ENCODE measurements around the gene ST3GAL6. TPM values are rescaled to one million over a fixed set of nuclear protein-coding genes. Genes with fewer than 3 reads are reported as not detected.

The ST3GAL6 gene
- total and polyA plus RNA-seq, 2 of the 8 experiments (the other 6 are each of a cell fraction or from before 2014, with no cell fraction given), result 3.3 to 6.1 TPM

DNA sequence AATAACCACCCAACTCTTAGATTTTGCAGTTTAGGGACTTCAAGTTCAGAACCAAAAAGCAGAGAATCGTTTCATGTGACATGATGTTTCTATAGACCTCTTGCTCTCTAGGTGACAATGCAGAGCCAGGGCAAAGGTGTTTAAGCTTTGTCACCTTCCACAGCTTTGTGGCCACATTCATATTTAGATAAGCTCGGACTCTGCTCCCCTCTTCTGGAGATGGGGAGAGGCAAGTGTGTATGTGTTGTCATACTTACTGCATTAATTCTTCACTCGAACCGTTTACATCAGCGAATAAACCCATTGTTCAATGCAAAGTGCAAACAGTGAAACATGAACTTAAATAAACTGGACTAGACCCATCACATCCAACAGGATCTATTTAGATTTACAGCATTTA lies 33.2 kb downstream of the ST3GAL6 start:
- H2BK12ac ChIP-seq (ENCODE audit: low read depth, low read length), result no peak overlapping the region
- no peak overlapping the region for H4K91ac ChIP-seq (replicated peaks; ENCODE audit: insufficient read length, low read length)
- no peak overlapping the region for H4K5ac ChIP-seq (ENCODE audit: insufficient read length, low read depth, low read length)
- H3K79me1 ChIP-seq (ENCODE audit: low read depth, low read length), result no peaks in the 10 kb centered on the region
- H3K23ac ChIP-seq (ENCODE audit: insufficient read length), result no peak overlapping the region
- WGBS, 2 experiments (ENCODE audit: extremely low coverage in 1 of 2, insufficient coverage in 1 of 2, insufficient read length in 1 of 2, insufficient replicate concordance in 2 of 2, low coverage in 1 of 2, low lambda C conversion rate in 2 of 2, missing lambda C conversion rate in 1 of 2), result 84% methylated on average over 5 of the region's 5 CpGs; no CpG with 5 or more reads in 1 of the 2 experiments
- no peaks in the 10 kb centered on the region for H3K27me3 ChIP-seq (replicated peaks in 1 of 4; ENCODE audit: control insufficient read depth in 3 of 4, extremely low read depth in 1 of 4, insufficient read depth in 3 of 4, low read length in 3 of 4)
- H3K9ac ChIP-seq (replicated peaks in 1 of 4; ENCODE audit: extremely low read depth in 1 of 4, low read depth in 3 of 4, low read length in 3 of 4), result no peak overlapping the region
- DNase-seq (ENCODE audit: low read depth in 1 of 2, low spot score in 2 of 2) (no peak), FAIRE-seq (no peak)
- H3K4me3 ChIP-seq (ENCODE audit: extremely low read depth in 1 of 4, insufficient read depth in 2 of 4, low read depth in 3 of 4, low read length in 4 of 4), result no peak overlapping the region
- no peaks in the 10 kb centered on the region for H3K9me3 ChIP-seq (ENCODE audit: insufficient read depth in 2 of 2, low read depth in 1 of 2, low read length in 1 of 2)
- H3K4me2 ChIP-seq (ENCODE audit: insufficient read depth in 1 of 2, low read depth in 2 of 2, low read length in 2 of 2), result no peak overlapping the region
- no peak overlapping the region for H2AK5ac ChIP-seq (ENCODE audit: low read depth, low read length)
- H3K79me2 ChIP-seq (ENCODE audit: control insufficient read depth in 1 of 2, insufficient read depth in 2 of 2, low read length in 2 of 2), result no peaks in the 10 kb centered on the region
- no peak overlapping the region for H3K27ac ChIP-seq (ENCODE audit: low read depth, low read length)
- ChIA-PET CTCF (ENCODE audit: partially characterized antibody) (interaction anchor here (0.6 to 3.8 kb wide), 3 partner anchors 14 to 194 kb away, joined by 3 to 19 read pairs (median 3); no protein-coding TSS in a partner anchor), POLR2A (ENCODE audit: partially characterized antibody) (no interaction called here)
- peaks cover 3 to 25% (median 6%) of the 10 kb centered on the region in 4 experiments for H3K36me3 ChIP-seq (ENCODE audit: control insufficient read depth in 2 of 4, insufficient read depth in 4 of 4, low read length in 3 of 4)
- H2BK15ac ChIP-seq (ENCODE audit: low read length), result no peak overlapping the region
- H2BK120ac ChIP-seq (replicated peaks; ENCODE audit: low read depth, low read length), result no peak overlapping the region
- no peak overlapping the region for H3K18ac ChIP-seq (ENCODE audit: extremely low read depth, low read length)
- H2AFZ ChIP-seq (ENCODE audit: low read length), result no peak overlapping the region
- no peaks in the 10 kb centered on the region for H3K4me1 ChIP-seq (replicated peaks in 1 of 4; ENCODE audit: control insufficient read depth in 3 of 4, insufficient read depth in 4 of 4, low read length in 3 of 4)
- no peak overlapping the region for H3K14ac ChIP-seq (ENCODE audit: insufficient read length)
- no peak overlapping the region for H3K4ac ChIP-seq (replicated peaks; ENCODE audit: insufficient read length, low read depth, low read length)
- no peak overlapping the region for H4K8ac ChIP-seq (ENCODE audit: extremely low read depth, insufficient read depth, low read length)
- H2BK20ac ChIP-seq (ENCODE audit: low read length), result no peak overlapping the region
- H2BK5ac ChIP-seq (ENCODE audit: low read depth, low read length), result no peak overlapping the region
- no peaks in the 10 kb centered on the region for H3K23me2 ChIP-seq (ENCODE audit: low read depth, low read length)
- no peak overlapping the region for H3K56ac ChIP-seq (replicated peaks; ENCODE audit: insufficient read length, low read depth, low read length)
- H4K20me1 ChIP-seq (replicated peaks in 1 of 2; ENCODE audit: control insufficient read depth in 1 of 2, insufficient read depth in 2 of 2, low read length in 2 of 2), result peaks cover 0 to 1% of the 10 kb centered on the region in 2 experiments
- TF ChIP-seq NANOG (IDR thresholded peaks at IDR 0.05; ENCODE audit: insufficient read depth, low read depth, low read length, poor library complexity, severe bottlenecking) (no peak), MAFK (IDR thresholded peaks at IDR 0.05; ENCODE audit: low read depth, low read length) (no peak), POLR2A (IDR thresholded peaks at IDR 0.05; ENCODE audit: control extremely low read depth in 1 of 2, low read depth in 2 of 2, low read length in 2 of 2) (no peak), YY1 (IDR thresholded peaks at IDR 0.05; ENCODE audit: low read depth, low read length) (no peak), NRF1 (IDR thresholded peaks at IDR 0.05; ENCODE audit: low read depth, low read length) (no peak)
